Loucy (cell line): ENCODE data around the gene PRKAB1.

ENCODE experiments used
- H2AFZ ChIP-seq: fragments of 200-600 bp; sonication (generic); 2 replicates; pipeline ENCODE4 v1.6.0; 2016; ENCODE audit warnings: antibody characterized with exemption, mild to moderate bottlenecking, low read length, moderate library complexity
- H3F3A ChIP-seq: fragments of 200-600 bp; 2 replicates; pipeline ENCODE4 v1.6.0; 2016; ENCODE audit warnings: antibody characterized with exemption, low read depth, mild to moderate bottlenecking
- H3K27me3 ChIP-seq: fragments of 200-600 bp; sonication (generic); 2 replicates; pipeline ENCODE4 v1.6.1; 2014; ENCODE audit warnings: low read length, mild to moderate bottlenecking; ENCODE audit not compliant: insufficient read depth, poor library complexity, severe bottlenecking
- H3K36me3 ChIP-seq: fragments of 200-600 bp; sonication (generic); 2 replicates; pipeline ENCODE4 v1.6.1; 2016; ENCODE audit warnings: low read length; ENCODE audit not compliant: insufficient read depth
- H3K4me1 ChIP-seq: fragments of 200-600 bp; sonication (generic); 2 replicates; pipeline ENCODE4 v1.5.1; 2014; ENCODE audit warnings: low read length, mild to moderate bottlenecking; ENCODE audit not compliant: insufficient read depth, poor library complexity, severe bottlenecking
- H3K4me2 ChIP-seq: fragments of 200-600 bp; sonication (generic); 2 replicates; pipeline ENCODE4 v1.6.0; 2014; ENCODE audit warnings: antibody characterized with exemption, low read length, low read depth, mild to moderate bottlenecking; ENCODE audit not compliant: poor library complexity, severe bottlenecking
- H3K4me3 ChIP-seq: fragments of 200-600 bp; sonication (generic); 2 replicates; pipeline ENCODE4 v1.5.1; 2014; ENCODE audit warnings: low read length, mild to moderate bottlenecking, mixed read lengths; ENCODE audit not compliant: poor library complexity, severe bottlenecking
- H3K79me2 ChIP-seq: fragments of 200-600 bp; sonication (generic); 2 replicates; pipeline ENCODE4 v1.6.1; 2014; ENCODE audit warnings: low read length; ENCODE audit not compliant: insufficient read depth
- H3K9ac ChIP-seq: fragments of 200-600 bp; sonication (generic); 2 replicates; pipeline ENCODE4 v1.6.0; 2014; ENCODE audit warnings: mild to moderate bottlenecking, low read depth, low read length, moderate library complexity; ENCODE audit not compliant: poor library complexity, severe bottlenecking
- H3K9me2 ChIP-seq: fragments of 200-600 bp; sonication (generic); replicated peaks from 2 replicates; pipeline ENCODE4 v1.6.1; 2016; ENCODE audit warnings: low read depth, low read length, mixed read lengths
- H3K9me3 ChIP-seq: fragments of 200-600 bp; sonication (generic); 2 replicates; pipeline ENCODE4 v1.6.1; 2014; ENCODE audit warnings: mild to moderate bottlenecking, antibody characterized with exemption, low read length, low read depth; ENCODE audit not compliant: insufficient read depth
- H4K20me1 ChIP-seq: fragments of 200-600 bp; sonication (generic); 2 replicates; pipeline ENCODE4 v1.6.0; 2014; ENCODE audit warnings: antibody characterized with exemption, low read length, mild to moderate bottlenecking; ENCODE audit not compliant: insufficient read depth, poor library complexity, severe bottlenecking
- CTCF ChIP-seq: fragments of 200-600 bp; sonication (generic); conservative IDR thresholded peaks from 2 replicates; pipeline ENCODE4 v1.5.1; 2014; ENCODE audit warnings: mild to moderate bottlenecking, antibody characterized with exemption, low read length
- EZH2phosphoT487 ChIP-seq: fragments of 200-600 bp; IDR thresholded peaks from 2 replicates; pipeline ENCODE4 v1.6.1; 2018; ENCODE audit warnings: antibody characterized with exemption, mild to moderate bottlenecking, moderate library complexity, borderline replicate concordance

Gene PRKAB1

GRCh38 chr12:119687406-119687805 is 19.5 kb downstream of the PRKAB1 start:
- H3K36me3 ChIP-seq = peaks cover 53% of the 10 kb centered on the region; the same call in 1 of the 2 replicates
- no peak for TF ChIP-seq CTCF
- TF ChIP-seq EZH2phosphoT487 = no peak

GRCh38 chr12:119687879-119688278 is 19.9 kb downstream of the PRKAB1 start:
- TF ChIP-seq CTCF (no peak), EZH2phosphoT487 (no peak)
- Histone ChIP-seq H3K27me3 (no peaks in the 10 kb centered on the region), H3F3A (no peaks in the 10 kb centered on the region), H3K9ac (no peak overlapping the region), H3K9me3 (no peaks in the 10 kb centered on the region), H2AFZ (no peak overlapping the region), H3K4me2 (no peak overlapping the region), H3K36me3 (peaks cover 57% of the 10 kb centered on the region; the same call in 1 of the 2 replicates), H3K4me3 (no peak overlapping the region), H3K9me2 (no peaks in the 10 kb centered on the region), H3K79me2 (no peaks in the 10 kb centered on the region), H3K4me1 (no peaks in the 10 kb centered on the region), H4K20me1 (no peaks in the 10 kb centered on the region)

More at GRCh38 chr12:119687406-119687805, 19.5 kb downstream of the PRKAB1 start:
- H3K9ac ChIP-seq = no peak overlapping the region
- H2AFZ ChIP-seq = no peak overlapping the region
- no peaks in the 10 kb centered on the region for H3K9me2 ChIP-seq
- H3K4me3 ChIP-seq = no peak overlapping the region
- no peaks in the 10 kb centered on the region for H4K20me1 ChIP-seq
- H3K4me1 ChIP-seq = no peaks in the 10 kb centered on the region
- no peaks in the 10 kb centered on the region for H3K79me2 ChIP-seq
- no peak overlapping the region for H3K4me2 ChIP-seq
- no peaks in the 10 kb centered on the region for H3F3A ChIP-seq
- no peaks in the 10 kb centered on the region for H3K27me3 ChIP-seq
- H3K9me3 ChIP-seq = no peaks in the 10 kb centered on the region

GRCh38 chr12:119689935-119690500 is 22.1 kb downstream of the PRKAB1 start:
- H2AFZ ChIP-seq = no peak overlapping the region
- H3K27me3 ChIP-seq = no peaks in the 10 kb centered on the region
- no peak for TF ChIP-seq CTCF
- H3K79me2 ChIP-seq = no peaks in the 10 kb centered on the region
- H4K20me1 ChIP-seq = no peaks in the 10 kb centered on the region
- peaks cover 6% of the 10 kb centered on the region for H3K4me1 ChIP-seq
- peaks cover 71% of the 10 kb centered on the region; the same call in 1 of the 2 replicates for H3K36me3 ChIP-seq
- no peaks in the 10 kb centered on the region for H3K9me3 ChIP-seq
- no peak overlapping the region for H3K4me3 ChIP-seq
- no peak overlapping the region for H3K4me2 ChIP-seq
- H3F3A ChIP-seq = no peaks in the 10 kb centered on the region
- H3K9me2 ChIP-seq = no peaks in the 10 kb centered on the region
- H3K9ac ChIP-seq = no peak overlapping the region
